ENCODE results near the gene CXCR3.
"Not testable (repeated sequence)": the region's sequence is repeated elsewhere in the genome, so short reads cannot be mapped to it uniquely, and the experiment has no call there.

The CXCR3 gene

DNA sequence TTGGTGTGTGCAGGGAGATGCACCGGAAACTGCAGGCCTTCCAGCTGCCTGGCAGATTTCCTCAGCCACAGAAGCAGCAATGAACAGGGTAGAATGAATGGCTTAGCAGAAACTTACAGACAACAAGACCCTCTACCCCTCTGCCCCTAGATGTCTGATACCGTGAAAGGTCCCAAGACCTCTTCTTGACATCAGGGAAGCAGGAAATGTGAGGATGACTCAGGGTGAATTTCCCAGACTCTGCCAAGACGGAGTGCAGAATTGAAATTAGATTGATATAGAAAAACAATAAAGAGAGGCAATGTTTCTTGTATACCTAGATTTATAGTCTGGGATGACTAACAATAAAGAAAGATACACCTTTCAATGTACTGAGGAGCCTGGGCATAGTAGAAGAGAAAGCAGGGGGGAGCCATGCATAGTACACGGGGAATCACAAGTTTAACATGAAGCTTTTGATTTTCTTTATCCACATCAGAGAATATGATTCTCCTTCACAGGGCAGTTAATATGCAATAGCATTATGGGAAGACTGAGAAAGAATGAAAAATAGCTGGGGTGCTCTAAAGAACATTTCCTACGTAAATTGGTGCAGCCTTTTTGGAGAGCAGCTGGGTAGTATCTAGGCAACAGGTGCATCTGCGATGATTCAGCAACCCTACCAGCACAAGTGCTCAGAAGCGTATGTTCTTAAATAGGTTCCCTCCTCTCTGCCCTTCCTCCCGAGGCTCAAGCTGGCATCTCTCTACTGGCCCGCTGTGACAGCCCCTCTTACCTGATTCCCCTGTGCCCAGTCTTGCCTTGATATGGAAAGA lies 18.3 kb upstream of the CXCR3 start:
- no peak for DNase-seq (ENCODE audit: low spot score)

DNA sequence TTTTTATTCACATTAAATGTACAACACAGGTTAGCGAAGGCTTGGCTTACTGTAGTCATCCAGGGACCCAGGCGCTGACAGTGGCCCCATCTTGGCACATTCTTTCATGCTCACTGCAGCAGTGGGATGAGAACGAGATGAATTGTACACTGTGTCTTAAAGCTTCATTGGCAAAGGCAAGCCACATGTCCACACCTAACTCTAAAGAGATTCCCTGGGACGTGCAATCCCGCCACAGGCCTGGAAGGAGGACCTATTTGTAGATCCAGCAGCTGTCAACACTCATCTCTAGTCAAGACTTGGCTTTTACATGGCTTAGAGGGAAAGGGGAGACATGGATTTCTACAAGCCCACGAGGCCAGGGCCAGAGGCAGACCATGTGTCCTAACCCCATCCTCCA lies 16.1 kb upstream of the CXCR3 start:
- no peak for DNase-seq (ENCODE audit: low spot score)

GRCh38 chrX:71632923-71633657 lies 14.8 kb upstream of the CXCR3 start:
- no peak for DNase-seq (ENCODE audit: low spot score)

DNA sequence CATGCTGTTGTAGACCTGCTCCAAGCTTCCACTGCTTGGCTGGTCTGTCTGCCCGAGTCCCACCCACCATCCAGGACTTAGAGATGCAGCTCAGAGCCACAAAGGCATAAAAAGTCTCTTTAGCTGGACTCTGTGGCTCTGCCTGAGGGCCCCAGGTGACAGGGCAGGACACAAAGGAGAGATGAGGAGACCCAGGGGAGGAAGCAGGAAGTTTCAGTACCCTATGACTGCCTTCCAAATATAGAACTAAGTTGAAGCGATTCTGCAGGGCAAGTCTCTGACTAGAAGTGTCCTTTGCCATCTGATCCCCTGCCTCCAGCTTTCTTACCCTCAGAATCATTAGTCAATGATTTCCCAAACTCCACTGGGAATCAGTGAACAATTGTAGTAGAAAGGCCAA lies 11.2 kb upstream of the CXCR3 start:
- DNase-seq (ENCODE audit: low spot score) = no peak

DNA sequence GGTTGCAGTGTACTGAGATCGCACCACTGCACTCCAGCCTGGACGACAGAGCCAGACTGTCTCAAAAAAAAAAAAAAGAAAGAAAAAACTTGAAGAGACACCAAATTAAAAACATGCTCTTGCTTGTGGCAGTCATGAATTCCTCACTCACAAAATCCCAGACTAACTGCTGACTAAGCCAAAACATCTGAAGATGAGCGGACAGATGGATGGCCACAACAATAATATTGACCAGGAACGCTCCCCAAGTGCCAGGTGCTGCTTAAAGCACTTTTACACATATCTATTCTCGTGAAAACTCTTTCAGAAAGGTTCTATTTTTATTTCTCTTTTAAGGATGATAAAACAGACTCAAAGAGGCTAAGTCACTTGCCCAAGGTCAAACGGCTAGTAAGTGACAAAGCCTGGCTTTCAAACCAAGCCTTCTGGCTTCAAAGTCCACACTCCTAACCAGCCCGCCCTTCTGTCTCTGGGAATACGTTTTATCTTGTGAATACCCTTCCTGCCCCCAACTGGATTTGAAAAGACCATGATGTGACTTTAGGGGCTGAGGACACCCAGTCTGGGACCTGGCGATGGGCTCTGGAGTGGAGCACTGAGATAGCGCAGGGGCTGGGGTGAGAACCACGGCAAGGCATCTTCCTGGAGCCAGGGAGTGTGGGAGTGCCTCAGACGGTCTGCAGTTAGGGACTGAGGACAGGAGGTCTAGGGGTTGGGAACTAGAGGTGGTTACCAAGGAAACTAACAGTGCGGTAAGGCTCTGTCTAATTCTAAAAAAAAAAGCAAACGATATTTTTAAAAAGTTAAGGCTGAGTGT lies 9.5 kb upstream of the CXCR3 start:
- DNase-seq (ENCODE audit: low spot score) = no peak

- no peak for DNase-seq (ENCODE audit: low spot score)
These were observed 8.3 kb upstream of the CXCR3 start for GRCh38 chrX:71626576-71626975.

DNA sequence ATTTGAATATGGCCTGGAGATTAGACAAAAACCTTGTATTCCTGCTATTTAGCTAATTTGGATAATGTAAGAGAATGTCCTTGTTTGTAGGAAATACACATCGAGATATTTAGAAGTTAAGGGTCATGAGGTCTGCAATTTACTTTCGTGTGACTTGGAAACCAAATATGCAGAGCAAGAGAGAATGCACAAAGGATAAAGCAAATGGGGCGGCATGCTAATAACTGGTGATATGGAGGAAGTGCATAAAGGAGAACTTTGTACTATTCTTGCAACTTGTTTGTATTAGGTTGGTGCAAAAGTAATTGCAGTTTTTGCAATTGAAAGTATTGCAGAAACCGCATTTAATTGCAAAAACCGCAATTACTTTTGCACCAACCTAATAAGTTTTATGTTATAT lies 7.2 kb upstream of the CXCR3 start:
- no peak for DNase-seq (ENCODE audit: low spot score)

GRCh38 chrX:71623714-71624113 lies 5.4 kb upstream of the CXCR3 start:
- DNase-seq (ENCODE audit: low spot score) = no peak

DNA sequence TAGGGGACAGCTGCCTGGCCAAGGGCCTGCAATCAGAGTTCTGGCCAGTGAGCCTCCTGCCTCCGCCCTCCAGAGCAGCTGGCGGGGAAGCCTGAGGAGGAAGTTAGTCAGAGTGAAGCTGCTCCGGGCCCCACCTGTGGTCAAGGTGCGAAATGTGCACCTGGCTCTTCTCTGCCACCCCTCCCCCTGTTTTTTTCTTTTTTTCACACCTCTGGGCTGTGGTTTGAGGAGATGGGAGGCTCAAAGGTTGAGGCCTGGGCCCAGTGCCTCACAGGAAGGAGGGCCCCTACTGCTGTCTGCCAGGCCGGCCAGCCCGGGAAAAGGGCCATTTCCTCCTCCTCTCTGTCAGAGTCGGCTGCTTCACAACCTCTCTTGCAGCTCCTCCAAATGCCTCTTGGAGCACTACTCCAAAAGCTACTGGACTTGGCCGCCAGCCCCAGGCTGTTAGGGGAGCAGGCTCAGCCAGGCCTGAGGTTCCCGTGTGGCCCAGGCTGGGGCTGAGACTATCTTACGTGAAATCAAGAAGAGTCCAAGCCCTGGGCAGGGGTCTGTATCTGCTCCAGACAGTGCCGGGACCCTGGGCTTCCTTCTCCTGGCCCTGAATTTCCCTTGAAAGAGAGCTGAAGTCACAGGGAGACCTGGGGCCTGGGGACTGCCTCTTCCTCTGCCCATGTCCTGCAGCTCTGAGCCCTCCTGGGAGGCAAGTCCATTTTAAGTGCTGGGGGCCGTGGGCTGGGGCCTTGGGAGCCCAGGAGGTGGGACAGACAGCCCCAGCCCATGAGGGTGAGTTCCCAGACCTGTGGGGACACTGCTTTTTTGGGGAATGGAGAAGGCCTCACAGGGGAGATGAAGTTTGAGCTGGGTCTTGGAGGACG lies 4.5 kb upstream of the CXCR3 start:
- DNase-seq (ENCODE audit: low spot score) = peak; percentile 60

- DNase-seq (ENCODE audit: low spot score) = no peak
These were observed 3.8 kb upstream of the CXCR3 start for GRCh38 chrX:71622032-71622575.

GRCh38 chrX:71621603-71622002 lies 3.3 kb upstream of the CXCR3 start:
- no peak for DNase-seq (ENCODE audit: low spot score)

DNA sequence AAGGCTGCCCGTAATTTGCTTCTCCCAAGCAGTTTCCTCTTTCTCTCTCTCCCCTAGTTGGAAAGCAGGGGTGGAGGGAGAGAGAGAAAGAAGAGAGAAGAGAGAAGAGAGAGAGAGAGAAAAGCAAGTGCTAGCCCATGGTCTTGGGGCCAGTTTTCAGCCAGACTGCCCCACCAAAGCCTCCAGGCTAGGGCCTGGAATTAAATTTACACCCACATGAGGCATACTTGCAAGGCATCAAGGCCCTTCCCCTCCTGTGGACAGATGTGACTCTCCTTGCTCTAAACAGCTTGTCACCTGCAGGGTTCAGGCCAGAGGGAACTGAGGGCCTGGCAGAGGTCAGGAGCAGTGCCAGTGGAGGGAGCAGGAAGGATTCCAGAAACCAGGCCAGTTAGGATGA lies 1.7 kb upstream of the CXCR3 start:
- no peak for DNase-seq (ENCODE audit: low spot score)

GRCh38 chrX:71619193-71619592 lies 882 bp upstream of the CXCR3 start:
- no peak for DNase-seq (ENCODE audit: low spot score)

- DNase-seq (ENCODE audit: low spot score) = no peak
These were observed 476 bp upstream of the CXCR3 start for GRCh38 chrX:71618787-71619186.

DNA sequence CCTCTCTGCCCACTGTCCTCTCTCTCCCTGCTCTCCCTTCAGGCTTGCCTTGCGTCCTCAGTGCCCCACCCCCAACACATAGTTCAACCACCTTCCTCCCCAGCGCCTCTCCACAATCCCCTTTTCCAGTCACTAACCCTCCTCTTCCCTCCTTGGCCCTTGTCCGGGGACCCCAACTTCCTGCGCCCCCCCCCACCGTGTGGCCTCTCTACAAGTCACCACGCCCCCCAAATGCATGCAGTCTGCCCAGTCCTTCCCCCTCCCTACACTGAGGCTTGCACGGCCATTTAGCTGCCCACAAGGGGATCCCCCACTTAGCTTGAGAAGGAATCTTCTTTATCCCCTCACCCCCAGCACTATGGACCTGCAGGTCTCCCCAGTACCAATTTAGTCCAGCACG lies 569 bp downstream of the CXCR3 start:
- DNase-seq (ENCODE audit: low spot score) = no peak

- no peak for DNase-seq (ENCODE audit: low spot score)
These were observed 1.4 kb downstream of the CXCR3 start for GRCh38 chrX:71616672-71617529.

DNA sequence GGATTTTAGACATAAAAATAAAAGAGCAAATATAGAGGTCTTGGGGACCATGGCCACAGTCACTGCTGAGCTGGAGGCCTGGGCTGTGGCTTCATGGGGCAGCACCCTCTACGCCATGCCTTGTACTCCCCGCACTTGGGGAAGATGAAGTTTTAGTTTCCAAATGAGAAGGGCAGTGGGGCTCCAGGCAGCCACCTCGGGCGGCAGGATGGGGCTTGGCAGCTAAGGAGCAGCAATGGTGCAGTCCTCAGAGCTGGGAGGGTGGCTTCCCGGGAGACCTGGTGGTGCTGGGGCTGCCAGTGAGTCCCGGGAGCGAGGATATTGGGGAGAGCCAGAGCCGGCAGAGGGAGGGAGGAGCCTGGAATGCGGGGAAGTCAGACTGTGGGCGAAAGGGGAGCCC lies 2.4 kb downstream of the CXCR3 start:
- no peak for DNase-seq (ENCODE audit: low spot score)

DNA sequence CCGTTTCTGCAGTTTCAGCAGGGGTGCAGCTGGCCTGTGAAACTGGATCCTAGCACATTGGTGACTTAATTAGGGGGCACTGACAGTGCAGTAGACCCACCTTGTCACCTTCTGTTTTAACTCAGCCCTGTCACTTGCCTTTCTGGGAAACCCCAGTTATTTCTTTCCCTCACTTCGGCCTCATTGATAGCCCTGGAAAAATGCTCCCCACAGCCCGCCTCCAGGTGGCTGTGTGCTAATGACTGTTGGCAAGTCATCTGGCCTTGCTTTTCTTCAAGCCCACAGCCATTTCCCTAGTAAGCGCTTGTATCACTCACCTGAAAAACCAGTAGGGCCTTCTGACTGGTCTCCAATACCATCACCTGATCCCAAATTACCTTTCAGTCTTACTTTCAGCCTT lies 3.3 kb downstream of the CXCR3 start:
- no peak for DNase-seq (ENCODE audit: low spot score)

- DNase-seq (ENCODE audit: low spot score) = no peak
These were observed 6.1 kb downstream of the CXCR3 start for GRCh38 chrX:71612256-71612655.

- DNase-seq (ENCODE audit: low spot score) = not testable (repeated sequence)
These were observed 6.6 kb downstream of the CXCR3 start for GRCh38 chrX:71611736-71612135.
